ENCODE data around the gene TRIP4. TPM values are rescaled to one million over a fixed set of nuclear protein-coding genes. Genes with fewer than 3 reads are reported as not detected.
A peak's percentile ranks its signal among the peaks of the same experiment; 100 is the strongest.

The TRIP4 gene
- total RNA-seq, 2 donors from 2014 or later = 11.7 to 15.5 TPM

DNA sequence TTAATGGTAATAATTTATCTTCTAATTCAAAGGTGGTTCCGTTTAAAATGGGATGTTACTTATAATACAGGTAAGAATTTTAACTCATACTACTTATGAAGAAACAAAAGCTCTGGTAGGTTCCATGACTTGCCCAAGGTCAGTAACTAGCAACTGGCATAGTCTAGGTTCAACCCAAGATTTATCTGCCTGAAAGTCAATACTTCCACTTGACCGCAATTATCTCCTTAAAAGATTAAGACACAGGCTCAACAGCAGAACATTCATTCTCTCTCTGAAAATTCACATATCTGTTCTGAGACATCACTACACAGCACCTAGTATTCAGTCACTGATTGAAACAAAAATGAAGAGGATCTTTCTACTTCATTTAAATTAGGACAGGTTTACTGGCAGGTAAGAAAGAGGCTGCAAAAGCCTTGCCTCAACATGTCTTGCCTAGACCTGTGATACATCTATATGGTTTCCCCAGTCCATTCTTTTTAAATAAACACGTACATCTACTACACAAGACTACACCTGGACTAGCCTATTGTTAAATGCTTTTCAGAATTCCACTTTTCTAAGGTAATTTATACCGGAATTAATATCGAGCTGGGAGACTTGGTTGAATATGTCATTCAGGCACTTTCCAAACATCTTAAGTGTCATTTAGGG lies 32.8 kb upstream of the TRIP4 start:
- 7 to 9% methylated on average over 5 of the region's 5 CpGs for WGBS, 2 donors
- DNase-seq (no peak), ATAC-seq (no peak)
- no peaks in the 10 kb centered on the region for H3K36me3 ChIP-seq (replicated peaks in 1 of 2; ENCODE audit: insufficient read depth in 1 of 2, low read depth in 2 of 2)
- peaks cover 15% of the 10 kb centered on the region for H3K4me1 ChIP-seq
- no peak for TF ChIP-seq POLR2A (IDR thresholded peaks at IDR 0.05)
- TF ChIP-seq, protein P1, sequence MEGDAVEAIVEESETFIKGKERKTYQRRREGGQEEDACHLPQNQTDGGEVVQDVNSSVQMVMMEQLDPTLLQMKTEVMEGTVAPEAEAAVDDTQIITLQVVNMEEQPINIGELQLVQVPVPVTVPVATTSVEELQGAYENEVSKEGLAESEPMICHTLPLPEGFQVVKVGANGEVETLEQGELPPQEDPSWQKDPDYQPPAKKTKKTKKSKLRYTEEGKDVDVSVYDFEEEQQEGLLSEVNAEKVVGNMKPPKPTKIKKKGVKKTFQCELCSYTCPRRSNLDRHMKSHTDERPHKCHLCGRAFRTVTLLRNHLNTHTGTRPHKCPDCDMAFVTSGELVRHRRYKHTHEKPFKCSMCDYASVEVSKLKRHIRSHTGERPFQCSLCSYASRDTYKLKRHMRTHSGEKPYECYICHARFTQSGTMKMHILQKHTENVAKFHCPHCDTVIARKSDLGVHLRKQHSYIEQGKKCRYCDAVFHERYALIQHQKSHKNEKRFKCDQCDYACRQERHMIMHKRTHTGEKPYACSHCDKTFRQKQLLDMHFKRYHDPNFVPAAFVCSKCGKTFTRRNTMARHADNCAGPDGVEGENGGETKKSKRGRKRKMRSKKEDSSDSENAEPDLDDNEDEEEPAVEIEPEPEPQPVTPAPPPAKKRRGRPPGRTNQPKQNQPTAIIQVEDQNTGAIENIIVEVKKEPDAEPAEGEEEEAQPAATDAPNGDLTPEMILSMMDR (IDR thresholded peaks at IDR 0.05) = no peak
- H3K9me3 ChIP-seq = no peaks in the 10 kb centered on the region
- H3K4me3 ChIP-seq = peak overlapping the region in 1 of 2 donors; percentile 91
- H3K27ac ChIP-seq = peak overlapping the region in 2 of 4 donors; percentile 71 to 76
- intact Hi-C loops (cut with DNase I) = no loop called here
- no peaks in the 10 kb centered on the region for H3K27me3 ChIP-seq

DNA sequence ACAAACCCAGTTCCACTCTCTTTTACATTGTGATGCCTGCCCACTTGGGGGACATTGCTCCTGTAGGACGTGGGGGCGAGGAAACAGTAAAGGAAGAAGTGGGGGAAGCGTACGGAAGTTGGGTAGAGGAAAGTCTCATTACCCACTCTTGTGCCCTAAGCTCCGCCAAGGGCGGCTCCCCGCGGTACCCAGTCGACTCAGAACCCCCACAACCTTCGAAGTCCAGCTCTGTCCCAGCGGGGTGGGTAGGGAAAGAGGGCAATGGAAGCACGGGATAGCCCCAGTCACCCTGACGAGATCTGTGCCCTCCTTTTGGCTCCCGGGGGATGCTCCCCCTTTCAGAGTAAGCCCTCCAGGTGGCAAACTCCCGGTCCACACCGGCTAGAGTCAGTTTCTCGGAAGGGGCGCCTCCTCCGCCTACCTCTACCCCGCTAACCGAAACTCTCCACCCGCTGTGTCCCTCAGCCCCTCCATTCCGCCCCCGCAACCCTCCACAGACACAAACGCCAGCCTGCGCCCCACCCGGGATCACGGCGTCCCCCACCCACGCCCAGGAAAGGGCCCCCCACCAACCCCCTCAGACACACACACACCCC lies 32.2 kb upstream of the TRIP4 start:
- intact Hi-C loops (cut with DNase I) = no loop called here
- Histone ChIP-seq H3K27ac (peak overlapping the region; percentile 54 to 76 (median 66)), H3K9me3 (no peaks in the 10 kb centered on the region), H3K4me1 (peaks cover 15% of the 10 kb centered on the region), H3K27me3 (no peaks in the 10 kb centered on the region), H3K4me3 (peak overlapping the region; percentile 84 to 91), H3K36me3 (replicated peaks in 1 of 2; ENCODE audit: insufficient read depth in 1 of 2, low read depth in 2 of 2) (no peaks in the 10 kb centered on the region)
- DNase-seq (peak; percentile 9 to 17 (median 12)), ATAC-seq (peak; percentile 3)
- TF ChIP-seq, protein P1 (IDR thresholded peaks at IDR 0.05) = no peak
- no peak for TF ChIP-seq POLR2A (IDR thresholded peaks at IDR 0.05)
- 0 to 1% methylated on average over 18 to 30 of the region's 30 CpGs for WGBS, 2 donors

DNA sequence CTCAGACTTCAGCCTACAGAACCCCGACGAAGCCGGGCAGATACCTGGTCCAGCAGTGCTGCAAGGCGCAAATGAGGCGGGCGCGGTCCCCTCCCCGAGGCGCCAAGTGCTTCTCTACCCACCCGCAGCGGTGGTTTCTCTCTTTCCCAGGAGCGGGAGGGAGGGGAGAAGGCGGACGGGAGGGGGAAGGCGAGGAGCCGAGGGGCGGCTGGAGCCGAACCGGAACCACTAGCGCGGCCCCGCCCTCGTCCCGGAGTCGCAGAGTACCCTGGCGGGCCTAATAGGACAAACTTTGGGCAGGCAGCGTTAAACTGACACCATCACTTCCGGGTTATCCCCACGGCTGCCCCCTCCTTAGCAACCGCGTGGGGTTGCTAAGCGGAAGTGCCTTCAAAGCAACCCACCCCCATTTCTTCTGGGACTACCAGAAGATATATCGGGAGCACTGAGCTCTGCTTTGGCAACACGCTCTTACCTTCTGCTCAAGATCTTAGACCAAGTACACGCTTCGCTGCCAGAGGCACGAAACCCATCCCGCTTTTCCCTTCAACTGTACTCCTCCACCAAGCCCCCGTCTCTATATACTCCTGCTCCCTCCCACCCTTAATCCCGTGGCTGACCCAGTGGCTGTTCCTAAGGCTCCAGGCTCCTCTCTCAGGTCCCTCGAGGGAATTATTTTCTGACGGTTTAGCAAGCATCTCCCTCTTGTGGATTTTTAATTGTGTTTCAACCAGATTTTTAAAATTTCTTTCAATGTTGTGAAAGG lies 31.5 kb upstream of the TRIP4 start, which contains the start of gene CSNK1G1:
Gene CSNK1G1, minus strand, starts transcription at position 230 of the 766 bp plus-strand sequence. CDS start 55,674 bp downstream, outside the sequence.
- Histone ChIP-seq H3K9me3 (no peaks in the 10 kb centered on the region), H3K27ac (peak within 1 kb of the TSS; percentile 54 to 76 (median 66)), H3K36me3 (replicated peaks in 1 of 2; ENCODE audit: insufficient read depth in 1 of 2, low read depth in 2 of 2) (no peaks in the 10 kb centered on the region), H3K27me3 (no peaks in the 10 kb centered on the region), H3K4me3 (peak within 1 kb of the TSS; percentile 84 to 91), H3K4me1 (peaks cover 15% of the 10 kb centered on the region)
- TF ChIP-seq, protein P1 (IDR thresholded peaks at IDR 0.05) = peak in 6 of 7 experiments; percentile 24 to 69 (median 57)
- peak; percentile 9 to 65 (median 53) for TF ChIP-seq POLR2A (IDR thresholded peaks at IDR 0.05)
- intact Hi-C loops (cut with DNase I) = no loop called here
- ATAC-seq (peak; percentile 98), DNase-seq (peak; percentile 92 to 96 (median 94))
- 0 to 1% methylated on average over 16 to 41 of the region's 42 CpGs for WGBS, 2 donors

DNA sequence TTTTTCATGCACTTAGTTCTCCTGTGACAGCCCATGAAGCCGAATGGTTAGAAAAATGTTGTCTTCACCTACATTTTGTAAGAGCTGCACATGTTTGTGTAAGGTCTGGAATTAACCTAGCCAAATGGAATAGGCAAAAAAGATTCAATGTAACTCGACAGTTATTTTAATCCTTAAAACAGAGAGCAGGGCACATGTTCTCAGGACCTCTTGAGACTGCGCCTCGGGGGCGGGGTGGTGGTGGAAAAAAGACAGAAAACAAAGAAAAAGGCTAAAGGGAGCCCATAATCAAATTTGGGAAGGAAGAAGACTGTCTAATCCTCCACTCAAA lies 31.0 kb upstream of the TRIP4 start:
- WGBS, 2 donors = 22 to 27% methylated on average over 5 of the region's 5 CpGs
- no peaks in the 10 kb centered on the region for H3K9me3 ChIP-seq
- H3K27me3 ChIP-seq = no peaks in the 10 kb centered on the region
- intact Hi-C loops (cut with DNase I) = no loop called here
- TF ChIP-seq POLR2A (IDR thresholded peaks at IDR 0.05) = no peak
- TF ChIP-seq, protein P1 (IDR thresholded peaks at IDR 0.05) = no peak
- no peak for ATAC-seq
- H3K4me1 ChIP-seq = peaks cover 15% of the 10 kb centered on the region
- H3K36me3 ChIP-seq (replicated peaks in 1 of 2; ENCODE audit: insufficient read depth in 1 of 2, low read depth in 2 of 2) = no peaks in the 10 kb centered on the region
- peak overlapping the region in 1 of 2 donors; percentile 91 for H3K4me3 ChIP-seq
- no peak for DNase-seq
- H3K27ac ChIP-seq = peak overlapping the region in 3 of 4 donors; percentile 60 to 76 (median 71)

All from body of pancreas (tissue), 4 donors.